GM21515 (cell line): Measurements from ENCODE around the gene ILF3.

Experiments used
- ATAC-seq: cut with Tn5 transposase; IDR thresholded peaks from one replicate; pipeline ENCODE4 v1.9.1; 2021; ENCODE audit not compliant: unreplicated experiment

ILF3 gene

DNA sequence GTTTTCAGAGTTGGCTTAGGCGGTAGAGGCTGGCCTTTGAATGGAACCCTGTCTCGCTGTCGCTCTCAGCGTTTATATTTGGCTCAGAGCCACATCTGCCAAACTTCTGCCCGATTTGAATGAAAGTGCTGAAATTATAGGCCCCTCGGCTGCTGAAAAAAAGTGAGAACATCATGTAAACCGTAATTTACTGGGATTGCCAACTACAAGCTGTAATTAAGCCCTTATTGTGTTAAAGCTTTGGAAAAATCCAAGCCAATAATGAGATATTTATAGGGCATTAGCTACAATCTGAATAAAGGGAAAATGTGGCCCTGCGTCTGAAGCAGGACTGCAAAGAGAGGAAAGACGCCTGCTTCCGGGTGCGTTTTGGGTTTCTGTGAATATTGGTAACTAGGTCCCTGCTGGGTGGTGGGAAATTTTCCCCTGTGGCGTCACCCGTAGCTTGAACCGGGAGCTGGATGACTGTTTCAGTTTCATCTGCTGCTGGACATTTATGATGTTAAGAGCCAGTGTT lies 73.6 kb downstream of the ILF3 start:
- no peak for ATAC-seq

DNA sequence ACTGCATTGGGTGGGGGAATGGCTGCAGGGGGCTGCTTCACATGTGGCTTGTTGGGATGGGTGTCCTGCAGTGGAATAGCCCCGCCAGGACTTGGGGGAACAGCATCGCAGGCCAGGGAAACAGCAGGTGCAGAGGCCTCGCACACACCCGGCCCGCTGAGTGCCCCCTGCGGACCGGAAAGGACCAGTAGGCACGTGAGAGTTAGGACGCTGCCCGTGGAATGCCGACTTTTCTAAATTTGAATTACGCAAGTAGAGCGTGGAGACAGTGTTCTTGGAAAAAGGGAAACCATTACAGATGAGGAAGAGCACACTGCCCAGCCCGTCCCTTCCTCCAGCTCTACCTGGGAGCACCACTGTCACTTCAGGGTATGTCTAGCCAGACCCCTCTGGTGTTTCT lies 75.3 kb downstream of the ILF3 start:
- ATAC-seq: no peak

DNA sequence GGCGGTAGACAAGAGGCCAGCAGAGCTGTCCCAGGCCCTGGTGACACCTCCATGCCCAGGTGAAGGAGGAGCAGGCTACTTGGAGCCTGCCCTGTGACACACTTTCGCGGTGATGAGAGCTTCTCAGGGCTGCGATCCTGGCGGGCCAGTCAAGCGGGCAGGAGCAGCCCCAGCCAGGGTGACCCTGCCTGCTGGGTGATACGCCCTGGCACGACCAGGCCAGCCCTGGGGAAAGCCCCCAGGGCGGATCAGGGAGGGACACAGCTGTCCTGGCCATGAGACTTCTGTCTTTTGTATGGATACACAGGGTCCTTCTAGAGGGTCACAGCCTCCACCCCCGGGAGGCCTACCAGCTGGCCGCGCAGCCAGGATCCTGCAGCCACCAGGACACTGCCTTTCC lies 76.8 kb downstream of the ILF3 start:
- ATAC-seq: no peak

DNA sequence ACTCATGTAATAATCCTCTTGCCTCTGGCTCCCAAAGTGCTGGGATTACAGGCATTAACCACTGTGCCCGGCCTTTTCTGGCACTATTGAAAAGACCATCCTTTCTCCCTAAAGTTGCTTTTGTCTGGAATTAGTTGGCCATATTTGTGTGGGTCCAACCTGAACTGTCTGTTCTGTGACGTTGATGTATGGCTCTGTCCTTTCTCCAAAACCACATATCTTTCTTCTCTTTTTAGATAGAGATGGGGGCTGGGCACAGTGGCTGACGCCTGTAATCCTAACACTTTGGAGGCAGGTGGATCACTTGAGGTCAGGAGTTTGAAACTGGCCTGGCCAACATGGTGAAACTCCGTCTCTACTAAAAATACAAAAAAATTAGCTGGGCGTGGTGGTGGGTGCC lies 81.6 kb downstream of the ILF3 start:
- ATAC-seq: no peak

DNA sequence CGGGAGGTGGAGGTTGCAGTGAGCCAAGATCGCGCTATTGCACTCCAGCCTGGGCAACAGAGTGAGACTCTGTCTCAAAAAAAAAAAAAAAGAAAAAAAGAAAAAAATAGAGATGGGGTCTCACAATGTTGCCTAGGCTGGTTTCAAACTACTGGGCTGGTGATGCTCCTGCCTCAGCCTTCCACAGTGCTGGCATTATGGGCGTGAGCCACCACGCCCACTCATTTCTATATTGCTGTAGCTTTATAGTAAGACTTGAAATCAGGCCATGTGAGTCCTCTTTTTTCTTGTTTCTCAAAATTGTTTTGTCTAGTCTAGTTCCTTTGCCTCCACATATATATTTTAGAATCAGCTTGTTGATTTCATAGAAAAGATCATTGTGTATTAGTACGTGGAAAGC lies 82.0 kb downstream of the ILF3 start:
- ATAC-seq: no peak

DNA sequence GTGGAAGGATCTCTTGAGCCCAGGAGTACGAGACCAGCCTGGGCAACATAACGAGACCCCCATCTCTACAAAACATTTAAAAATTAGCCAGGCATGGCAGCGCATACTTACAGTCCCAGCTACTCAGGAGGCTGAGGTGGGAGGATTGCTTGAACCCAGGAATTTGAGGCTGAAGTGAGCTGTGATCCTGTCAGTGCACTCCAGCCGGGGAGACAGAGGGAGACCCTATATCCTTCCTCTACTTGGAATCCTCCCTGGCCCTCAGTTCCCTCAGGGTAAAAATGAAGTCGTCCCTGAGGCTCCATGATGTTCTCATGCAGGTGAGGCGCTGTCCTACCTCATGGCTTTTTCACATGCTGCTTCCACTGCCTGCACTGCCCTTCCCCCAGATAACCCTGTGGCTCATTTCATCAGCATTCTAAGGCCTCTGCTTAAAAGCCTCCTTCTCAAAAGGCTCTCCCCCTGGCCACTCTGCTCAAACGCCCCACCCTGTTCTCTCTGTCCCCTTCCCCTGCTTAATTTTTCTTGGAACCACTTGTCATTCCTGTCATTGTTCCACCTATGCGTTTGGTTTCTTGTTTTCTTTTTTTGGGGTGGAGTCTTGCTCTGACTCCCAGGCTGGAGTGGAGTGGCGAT lies 82.9 kb downstream of the ILF3 start:
- no peak for ATAC-seq

DNA sequence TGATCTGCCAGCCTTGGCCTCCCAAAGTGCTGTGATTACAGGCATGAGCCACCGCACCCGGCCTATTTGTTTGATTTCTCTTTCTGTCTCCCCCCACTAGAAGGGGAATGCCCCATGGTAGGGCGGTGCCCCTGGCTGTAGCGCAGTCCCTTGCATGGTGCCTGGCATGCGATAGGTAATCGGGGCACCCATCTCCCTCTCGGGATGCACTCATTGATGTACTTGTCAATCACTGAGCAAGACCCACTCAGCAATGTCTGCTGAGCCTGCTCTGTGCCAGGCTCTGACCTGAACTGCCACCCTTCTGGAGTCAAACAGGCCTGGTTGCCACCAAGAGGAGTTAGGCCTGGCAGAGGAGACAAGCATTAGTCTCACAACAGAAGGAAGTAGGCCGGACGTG lies 83.6 kb downstream of the ILF3 start:
- ATAC-seq: no peak

DNA sequence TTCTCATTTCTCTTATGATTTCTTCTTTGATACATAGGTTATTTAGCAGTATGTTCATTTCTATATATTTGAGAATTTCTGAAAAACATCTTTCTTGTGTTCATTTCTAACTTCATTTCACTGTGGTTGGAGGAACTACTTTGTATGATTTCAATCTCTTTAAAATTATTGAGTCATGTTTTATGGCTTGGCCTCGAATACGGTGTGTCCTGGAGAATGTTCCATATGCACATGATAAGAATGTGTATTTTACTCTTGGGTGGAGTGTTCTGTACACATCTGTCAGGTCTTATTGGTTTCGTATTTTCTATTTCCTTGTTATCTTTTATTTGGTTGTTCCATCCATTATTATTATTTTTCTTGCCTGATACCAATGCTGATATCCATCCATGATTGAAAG lies 86.7 kb downstream of the ILF3 start:
- ATAC-seq: no peak
